HG02981 (cell line): ENCODE measurements around the gene PLA2G4F.
"Not testable (repeated sequence)": the region's sequence is repeated elsewhere in the genome, so short reads cannot be mapped to it uniquely, and the experiment has no call there.

Experiments used
- ATAC-seq: cut with Tn5 transposase; IDR thresholded peaks from one replicate; pipeline ENCODE4 v1.9.1; 2021; ENCODE audit warnings: mild to moderate bottlenecking, moderate library complexity; ENCODE audit not compliant: unreplicated experiment

The PLA2G4F gene

DNA sequence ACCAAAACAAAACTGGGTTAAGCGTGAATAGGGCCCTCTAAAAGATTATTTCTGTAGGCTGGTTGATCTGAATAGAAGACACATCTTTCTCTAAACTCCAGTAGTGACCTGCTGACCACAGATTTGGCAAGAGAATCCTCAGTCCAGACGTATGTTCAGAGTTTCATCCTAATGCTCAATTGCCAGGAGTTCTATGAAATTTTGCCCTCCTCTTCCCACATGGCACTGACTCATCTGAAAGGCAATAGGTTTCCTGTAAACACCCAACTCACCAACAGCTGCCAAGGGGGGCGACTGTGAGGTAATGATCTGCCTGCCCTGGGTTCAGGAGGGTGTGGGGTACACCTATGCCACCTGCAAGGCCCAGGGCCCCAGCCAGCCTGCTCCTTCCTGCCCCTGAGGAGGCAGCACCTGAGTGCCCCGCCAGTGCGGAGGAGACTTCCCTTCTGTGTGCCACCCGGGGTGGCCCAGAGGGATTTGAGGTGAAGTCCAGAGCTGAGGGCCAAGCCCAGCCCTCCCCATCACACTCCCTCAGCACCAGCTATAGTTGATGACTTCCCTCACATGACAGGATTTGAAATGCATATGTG is 53.7 kb downstream of the PLA2G4F start:
- ATAC-seq: no peak

DNA sequence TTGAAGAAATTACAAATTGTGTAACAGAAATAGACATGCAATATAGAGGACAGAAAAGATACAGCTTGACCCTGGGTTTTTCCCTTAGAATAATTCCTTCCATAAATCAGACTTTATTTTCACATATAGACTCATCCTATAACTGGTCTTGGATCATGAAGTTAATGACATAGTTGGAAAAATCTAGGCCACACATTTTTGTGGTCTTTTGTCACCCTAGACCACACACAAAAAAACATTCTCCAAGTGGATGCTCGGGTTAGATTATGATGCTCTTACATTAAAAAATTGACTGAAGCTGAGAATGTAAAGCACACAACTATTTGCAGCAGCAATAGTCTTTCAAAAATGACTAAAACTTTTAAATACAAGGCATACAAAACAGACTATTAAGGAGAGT is 54.6 kb downstream of the PLA2G4F start:
- ATAC-seq: no peak

DNA sequence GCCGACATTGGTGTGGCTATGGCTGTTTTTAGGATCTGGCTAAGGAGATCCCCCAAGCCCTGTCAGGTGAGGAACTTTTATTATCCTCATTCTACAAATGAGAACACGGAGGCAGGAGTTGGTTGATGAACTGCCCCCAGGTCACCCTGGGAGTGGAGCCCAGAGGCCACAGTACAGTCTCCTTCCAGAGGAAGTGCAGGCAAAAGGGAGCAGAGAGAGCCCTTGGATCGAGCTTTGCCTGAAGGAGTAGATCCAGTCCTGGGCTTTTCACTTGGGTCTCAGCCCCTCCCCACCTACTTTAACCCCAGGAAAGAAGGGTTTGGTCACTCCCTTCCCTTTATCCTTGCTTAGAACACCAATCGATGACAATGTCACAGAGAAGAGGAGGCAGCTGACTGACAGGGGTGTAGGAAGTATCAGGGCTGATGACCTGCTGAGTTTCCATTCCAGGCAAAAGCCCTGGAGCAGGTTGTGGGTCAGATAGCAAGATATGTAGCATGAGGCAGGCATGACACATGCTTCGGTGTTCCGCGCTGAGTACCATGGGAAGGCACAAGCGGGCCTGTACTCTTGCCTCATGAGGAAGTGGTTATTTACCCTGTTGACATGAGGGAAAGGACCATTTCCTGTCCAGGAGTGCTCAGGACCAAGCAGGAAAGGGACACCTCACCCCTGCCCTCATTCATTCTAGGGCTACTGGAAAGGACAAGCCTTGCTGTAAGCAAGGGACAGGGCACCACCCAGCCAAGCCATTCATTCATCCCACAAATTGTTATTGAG is 56.2 kb downstream of the PLA2G4F start:
- no peak for ATAC-seq

DNA sequence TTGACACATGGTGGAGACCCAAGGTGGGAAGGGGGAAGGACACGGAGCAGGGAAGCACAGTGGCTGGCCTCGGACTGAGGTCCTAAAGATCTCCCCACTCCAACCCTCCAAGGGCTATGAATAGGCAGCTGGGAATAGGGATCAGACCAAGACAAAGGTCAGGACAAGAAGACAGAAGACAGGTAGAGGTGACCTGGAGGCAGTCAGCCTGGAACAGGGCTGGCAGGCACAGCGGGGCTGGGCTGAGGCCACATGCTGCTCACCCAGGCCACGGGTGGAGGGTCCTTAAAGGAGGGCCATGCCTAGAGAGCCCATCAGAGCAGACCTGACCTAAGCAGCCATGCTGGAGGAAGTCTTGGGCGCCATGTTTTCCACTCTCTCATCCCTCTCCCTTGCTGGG is 59.4 kb downstream of the PLA2G4F start:
- no peak for ATAC-seq

DNA sequence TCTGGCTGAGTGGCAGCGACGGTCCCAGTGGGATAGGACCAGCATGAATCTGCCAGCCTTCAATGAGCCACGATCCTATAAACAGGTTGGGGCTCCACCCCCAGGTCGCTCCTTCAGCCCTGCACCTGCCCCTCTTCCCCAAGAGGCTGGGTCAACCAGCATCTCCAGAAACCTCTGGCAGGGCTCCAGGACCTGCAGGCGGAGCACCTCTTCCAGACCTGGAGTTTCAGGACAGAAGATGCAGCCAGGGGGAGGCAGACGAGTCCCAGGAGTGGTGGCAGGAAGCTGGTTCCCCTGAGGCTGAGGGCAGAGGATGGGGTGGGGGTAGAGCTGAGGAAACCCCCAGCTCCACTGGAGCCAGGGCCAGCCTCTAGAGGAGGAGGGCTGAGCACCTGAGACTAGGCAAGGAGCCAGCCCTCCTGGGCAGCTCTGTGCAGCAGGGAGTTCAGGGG is 61.9 kb downstream of the PLA2G4F start, which contains the start of gene PLA2G4D:
Gene PLA2G4D (minus strand): TSS at position 51 of the 452 bp plus-strand sequence. CDS start 103 bp downstream, outside the sequence.
- ATAC-seq: no peak

DNA sequence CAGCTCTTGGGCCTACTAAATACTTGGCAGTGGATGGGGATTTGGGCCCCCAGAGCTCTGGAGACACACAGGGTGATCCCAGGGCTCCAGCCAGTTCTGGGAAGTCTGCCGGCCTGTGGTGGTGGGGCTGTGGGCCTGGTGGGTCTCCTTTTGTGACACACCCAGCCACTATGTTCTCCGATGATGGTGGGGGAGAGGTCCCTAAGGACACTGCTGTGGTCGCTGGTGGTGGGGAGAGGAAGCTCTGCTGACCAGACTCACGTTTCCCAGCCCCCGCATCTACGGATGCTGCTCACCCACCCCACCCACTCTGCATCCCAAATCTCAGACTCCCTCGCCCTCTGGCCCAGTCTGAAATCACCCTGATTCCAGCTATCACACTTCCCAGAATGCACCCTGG is 62.5 kb downstream of the PLA2G4F start:
- ATAC-seq: no peak

DNA sequence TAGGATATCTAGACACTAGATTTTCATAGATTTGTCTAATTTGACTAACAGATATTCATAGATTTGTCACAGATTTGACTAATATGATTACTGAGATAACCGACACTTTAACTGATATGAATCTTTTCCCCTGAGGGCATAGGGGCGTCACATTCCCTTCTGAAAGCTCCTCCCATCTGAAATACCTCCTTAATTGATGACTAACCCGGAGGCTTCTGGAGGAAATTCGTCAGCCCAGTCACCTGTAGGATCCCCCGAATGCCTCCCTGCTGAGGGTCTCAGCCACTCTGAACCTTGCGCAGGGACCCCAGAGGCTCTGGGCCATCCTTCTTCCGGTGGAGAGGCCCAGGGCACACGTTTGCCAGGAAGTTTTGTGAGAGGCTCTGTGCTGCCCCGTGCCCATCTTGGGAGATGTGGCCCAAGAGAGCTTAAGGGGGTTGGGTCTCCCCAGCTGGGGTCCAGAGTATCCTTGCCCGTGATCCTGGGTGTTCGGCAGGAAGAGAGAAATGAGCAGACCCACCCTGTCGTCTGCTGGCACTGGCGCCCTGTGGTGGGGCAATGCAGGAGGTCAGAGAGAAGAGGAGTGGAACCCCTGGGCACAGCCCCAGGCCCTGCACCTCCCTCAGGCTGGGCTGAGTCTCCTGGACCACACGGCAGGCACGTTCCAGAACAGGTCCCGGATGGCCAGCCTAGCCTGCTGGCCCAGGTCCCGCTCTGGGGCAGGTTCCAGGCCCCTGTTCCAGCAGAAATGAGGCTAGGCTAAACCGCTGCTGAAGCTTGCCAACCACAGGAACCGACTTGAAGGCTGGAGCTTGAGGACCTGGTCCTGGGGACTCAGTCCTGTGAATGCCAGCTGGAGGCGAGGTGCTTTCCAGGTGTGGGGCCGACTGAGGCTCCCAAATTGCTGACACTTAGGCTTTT is 63.8 kb downstream of the PLA2G4F start:
- ATAC-seq: no peak

DNA sequence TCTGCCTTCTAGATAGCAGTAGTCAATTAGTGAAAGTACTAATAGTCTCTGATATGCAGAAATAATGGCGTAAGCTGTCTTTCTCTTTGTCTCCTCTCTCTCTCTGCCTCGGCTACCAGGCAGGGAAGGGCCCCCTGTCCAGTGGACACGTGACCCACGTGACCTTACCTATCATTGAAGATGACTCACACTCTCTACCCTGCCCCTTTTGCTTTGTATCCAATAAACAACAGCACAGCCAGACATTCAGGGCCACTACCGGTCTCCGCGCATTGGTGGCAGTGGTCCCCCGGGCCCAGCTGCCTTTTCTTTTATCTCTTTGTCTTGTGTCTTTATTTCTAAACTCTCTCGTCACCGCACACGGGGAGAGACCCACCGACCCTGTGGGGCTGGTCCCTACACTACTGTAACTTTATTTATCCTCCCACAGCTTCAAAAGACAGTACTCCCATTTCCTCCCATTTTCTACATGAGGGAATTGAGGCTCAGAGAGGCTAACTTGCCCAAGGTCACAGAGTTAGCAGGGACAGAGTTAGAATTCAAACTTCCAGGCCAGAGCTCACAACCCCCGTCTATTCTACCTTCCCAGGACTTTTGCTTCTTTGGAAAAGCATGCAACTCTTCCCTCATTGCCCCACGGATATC is 64.6 kb downstream of the PLA2G4F start:
- ATAC-seq: not testable (repeated sequence)

DNA sequence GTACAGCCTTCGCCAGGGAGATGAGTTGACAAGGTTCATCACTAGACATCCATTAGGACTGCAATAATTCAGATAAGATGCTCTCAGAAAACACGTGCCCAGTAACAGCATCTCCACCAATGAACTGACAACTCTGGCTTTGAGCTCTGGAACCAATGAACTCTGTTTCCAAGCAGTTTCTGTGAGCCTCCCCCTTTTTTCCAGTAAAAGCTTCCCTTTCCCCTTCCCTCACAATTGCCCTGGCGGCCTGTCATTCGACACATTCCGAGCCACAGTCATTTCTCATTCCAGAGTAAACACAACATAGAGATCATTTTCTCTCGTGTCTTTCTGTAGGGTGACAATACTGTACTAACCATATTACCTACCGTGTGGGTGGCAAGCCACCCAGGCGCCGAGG is 65.7 kb downstream of the PLA2G4F start:
- no peak for ATAC-seq

DNA sequence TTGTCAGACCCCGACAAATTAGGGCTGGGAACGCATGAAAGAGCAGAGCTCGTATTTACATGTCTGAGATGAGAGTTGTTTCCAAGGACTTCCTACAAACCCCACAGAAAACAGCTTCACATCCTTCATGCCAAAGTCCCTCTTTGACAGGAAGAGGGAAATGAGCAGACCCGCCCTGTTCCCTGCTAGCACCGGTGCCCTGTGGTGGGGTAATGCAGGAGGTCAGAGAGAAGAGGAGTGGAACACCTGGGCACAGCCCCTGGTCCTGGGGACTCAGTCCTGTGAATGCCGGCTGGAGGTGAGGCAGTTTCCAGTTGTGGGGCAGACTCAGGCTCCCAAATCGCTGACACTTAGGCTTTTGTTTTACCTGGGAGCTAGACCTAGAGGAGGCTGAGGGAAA is 66.1 kb downstream of the PLA2G4F start:
- ATAC-seq: no peak

DNA sequence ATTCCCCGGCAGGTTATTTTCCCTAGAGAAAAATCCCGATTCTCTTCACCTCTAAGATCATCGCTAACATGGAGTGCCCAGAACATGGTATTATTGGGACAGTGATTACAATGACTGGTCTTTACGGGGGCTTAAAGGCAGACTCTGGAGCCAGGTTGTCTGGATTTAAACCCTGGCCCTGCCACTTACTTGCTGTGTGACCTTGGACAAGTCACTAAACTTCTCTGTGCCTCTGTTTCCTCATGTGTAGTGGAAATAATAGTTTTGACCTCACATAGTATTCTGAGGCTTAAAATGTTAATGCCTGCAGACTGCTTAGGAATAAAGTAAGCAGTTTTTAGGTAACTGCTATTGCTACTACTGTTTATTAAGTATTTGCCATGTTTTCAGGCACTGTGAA is 66.5 kb downstream of the PLA2G4F start:
- ATAC-seq: no peak
